Ectodermal cell (in vitro differentiated cells): ENCODE measurements around the gene SCGB3A1.

ENCODE experiments used
- H3K27ac ChIP-seq: 2 replicates; pipeline ENCODE4 v1.7.0; 2013; ENCODE audit warnings: mild to moderate bottlenecking, low read depth, low read length; ENCODE audit not compliant: insufficient read depth, poor library complexity, severe bottlenecking
- H3K27me3 ChIP-seq: 2 replicates; pipeline ENCODE4 v1.7.0; 2013; ENCODE audit warnings: mild to moderate bottlenecking, low read length; ENCODE audit not compliant: insufficient read depth, control insufficient read depth, poor library complexity, severe bottlenecking
- H3K36me3 ChIP-seq: one replicate; pipeline ENCODE4 v1.7.0; 2013; ENCODE audit warnings: low read length; ENCODE audit not compliant: control insufficient read depth, insufficient read depth
- H3K4me1 ChIP-seq: one replicate; pipeline ENCODE4 v1.7.0; 2013; ENCODE audit warnings: low read length; ENCODE audit not compliant: control insufficient read depth, insufficient read depth
- H3K4me3 ChIP-seq: 2 replicates; pipeline ENCODE4 v1.7.0; 2013; ENCODE audit warnings: low read depth, low read length, control low read depth; ENCODE audit not compliant: insufficient read depth
- H3K9me3 ChIP-seq: 2 replicates; pipeline ENCODE4 v1.7.0; 2013; ENCODE audit warnings: mild to moderate bottlenecking, low read length, moderate library complexity; ENCODE audit not compliant: control insufficient read depth
- WGBS, 2 experiments: methylation state at CpG; one replicate each; pipeline ENCODE4 v1.1.7; 2013; ENCODE audit warnings: missing lambda C conversion rate in 2 of 2; 5-methylcytosine and 5-hydroxymethylcytosine counted together

SCGB3A1 gene

GRCh38 chr5:180598316-180598701 is 7.0 kb upstream of the SCGB3A1 start:
- H3K9me3 ChIP-seq: no peaks in the 10 kb centered on the region
- H3K27ac ChIP-seq: no peak overlapping the region
- no peak overlapping the region for H3K4me3 ChIP-seq
- no peaks in the 10 kb centered on the region for H3K4me1 ChIP-seq
- peaks cover 4% of the 10 kb centered on the region for H3K27me3 ChIP-seq
- H3K36me3 ChIP-seq: no peaks in the 10 kb centered on the region
- WGBS, 2 experiments: 89 to 91% methylated on average over 9 of the region's 9 CpGs

- no peak overlapping the region for H3K4me3 ChIP-seq
- no peaks in the 10 kb centered on the region for H3K36me3 ChIP-seq
These were observed 5.5 kb upstream of the SCGB3A1 start for GRCh38 chr5:180596668-180597231.

DNA sequence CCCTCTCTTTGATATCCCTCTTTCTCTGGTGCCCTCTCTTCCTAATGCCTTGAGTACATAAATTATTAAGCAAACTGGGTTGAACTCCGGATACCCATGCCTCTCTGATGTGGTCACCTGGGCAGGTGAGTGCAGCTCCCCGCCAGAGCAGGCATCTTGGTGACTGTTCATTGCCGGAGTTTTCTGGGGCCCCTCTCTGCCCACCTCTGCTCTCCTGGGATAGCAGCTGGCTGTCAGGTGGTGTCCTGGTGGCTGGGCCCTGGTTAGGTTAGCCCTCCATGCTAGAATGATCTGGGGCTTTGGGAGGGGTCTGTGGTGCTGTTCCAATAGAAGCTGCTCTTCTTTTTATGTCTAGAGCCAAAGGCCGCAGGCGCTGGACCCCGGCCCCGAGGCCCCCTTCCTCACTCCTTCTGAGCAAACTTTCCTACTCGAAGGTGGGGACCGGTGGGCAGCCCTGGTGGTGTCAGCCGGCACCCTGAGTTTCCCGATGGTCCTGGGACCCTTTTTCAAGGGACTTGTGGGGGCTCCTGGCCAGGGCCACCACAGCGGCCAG is 4.9 kb upstream of the SCGB3A1 start:
- no peaks in the 10 kb centered on the region for H3K9me3 ChIP-seq
- peaks cover 25% of the 10 kb centered on the region for H3K27me3 ChIP-seq
- WGBS, 2 experiments: 94 to 95% methylated on average over 12 of the region's 12 CpGs
- no peak overlapping the region for H3K27ac ChIP-seq
- H3K36me3 ChIP-seq: no peaks in the 10 kb centered on the region
- H3K4me1 ChIP-seq: peaks cover 5% of the 10 kb centered on the region
- H3K4me3 ChIP-seq: no peak overlapping the region

More at GRCh38 chr5:180596668-180597231, 5.5 kb upstream of the SCGB3A1 start:
- no peak overlapping the region for H3K27ac ChIP-seq
- H3K4me1 ChIP-seq: no peaks in the 10 kb centered on the region
- no peaks in the 10 kb centered on the region for H3K9me3 ChIP-seq
- peaks cover 20% of the 10 kb centered on the region for H3K27me3 ChIP-seq
- 90 to 91% methylated on average over 24 of the region's 24 CpGs for WGBS, 2 experiments

- Histone ChIP-seq H3K4me1 (peaks cover 7% of the 10 kb centered on the region), H3K27ac (no peak overlapping the region), H3K27me3 (peaks cover 32% of the 10 kb centered on the region), H3K9me3 (no peaks in the 10 kb centered on the region), H3K36me3 (no peaks in the 10 kb centered on the region), H3K4me3 (no peak overlapping the region)
- WGBS, 2 experiments: 92 to 95% methylated on average over 25 of the region's 25 CpGs
These were observed 4.2 kb upstream of the SCGB3A1 start for GRCh38 chr5:180595381-180596114.

DNA sequence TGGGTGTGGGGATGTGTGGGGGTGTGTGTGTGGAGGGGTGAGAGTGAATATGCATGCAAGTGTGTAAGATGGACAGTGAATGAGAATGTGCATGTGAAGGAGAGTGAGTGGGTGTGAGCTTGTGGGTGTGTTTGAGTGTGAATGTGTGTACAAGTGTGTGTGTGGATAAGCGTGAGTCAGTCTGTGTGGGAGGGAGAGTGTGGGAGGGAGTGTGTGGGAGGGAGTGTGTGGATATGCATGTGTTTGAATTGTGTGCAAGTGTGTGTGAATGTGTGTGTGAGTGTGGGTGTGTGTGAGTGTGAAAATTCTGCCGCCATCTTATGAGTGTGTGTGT is 3.7 kb upstream of the SCGB3A1 start:
- no peaks in the 10 kb centered on the region for H3K36me3 ChIP-seq
- H3K9me3 ChIP-seq: no peaks in the 10 kb centered on the region
- no peak overlapping the region for H3K27ac ChIP-seq
- WGBS, 2 experiments: 91 to 94% methylated on average over 2 of the region's 2 CpGs
- H3K4me3 ChIP-seq: no peak overlapping the region
- H3K4me1 ChIP-seq: peaks cover 12% of the 10 kb centered on the region
- peaks cover 37% of the 10 kb centered on the region for H3K27me3 ChIP-seq

GRCh38 chr5:180594311-180595045 is 3.2 kb upstream of the SCGB3A1 start:
- H3K27ac ChIP-seq: no peak overlapping the region
- no peaks in the 10 kb centered on the region for H3K9me3 ChIP-seq
- H3K27me3 ChIP-seq: peaks cover 42% of the 10 kb centered on the region
- H3K4me3 ChIP-seq: no peak overlapping the region
- no peaks in the 10 kb centered on the region for H3K36me3 ChIP-seq
- 93% methylated on average over 17 of the region's 17 CpGs for WGBS, 2 experiments
- peaks cover 15% of the 10 kb centered on the region for H3K4me1 ChIP-seq

- Histone ChIP-seq H3K4me1 (peaks cover 15% of the 10 kb centered on the region), H3K9me3 (no peaks in the 10 kb centered on the region), H3K4me3 (no peak overlapping the region), H3K27ac (no peak overlapping the region), H3K27me3 (peaks cover 51% of the 10 kb centered on the region), H3K36me3 (no peaks in the 10 kb centered on the region)
- WGBS, 2 experiments: 94% methylated on average over 19 of the region's 19 CpGs
These were observed 2.3 kb upstream of the SCGB3A1 start for GRCh38 chr5:180593446-180594206.

- H3K9me3 ChIP-seq: no peaks in the 10 kb centered on the region
- 70 to 75% methylated on average over 10 of the region's 10 CpGs for WGBS, 2 experiments
- H3K36me3 ChIP-seq: no peaks in the 10 kb centered on the region
- H3K27ac ChIP-seq: no peak overlapping the region
- peaks cover 60% of the 10 kb centered on the region for H3K27me3 ChIP-seq
- H3K4me1 ChIP-seq: peaks cover 15% of the 10 kb centered on the region
- peak overlapping the region; percentile 35 for H3K4me3 ChIP-seq
These were observed 877 bp upstream of the SCGB3A1 start for GRCh38 chr5:180592176-180592575.

DNA sequence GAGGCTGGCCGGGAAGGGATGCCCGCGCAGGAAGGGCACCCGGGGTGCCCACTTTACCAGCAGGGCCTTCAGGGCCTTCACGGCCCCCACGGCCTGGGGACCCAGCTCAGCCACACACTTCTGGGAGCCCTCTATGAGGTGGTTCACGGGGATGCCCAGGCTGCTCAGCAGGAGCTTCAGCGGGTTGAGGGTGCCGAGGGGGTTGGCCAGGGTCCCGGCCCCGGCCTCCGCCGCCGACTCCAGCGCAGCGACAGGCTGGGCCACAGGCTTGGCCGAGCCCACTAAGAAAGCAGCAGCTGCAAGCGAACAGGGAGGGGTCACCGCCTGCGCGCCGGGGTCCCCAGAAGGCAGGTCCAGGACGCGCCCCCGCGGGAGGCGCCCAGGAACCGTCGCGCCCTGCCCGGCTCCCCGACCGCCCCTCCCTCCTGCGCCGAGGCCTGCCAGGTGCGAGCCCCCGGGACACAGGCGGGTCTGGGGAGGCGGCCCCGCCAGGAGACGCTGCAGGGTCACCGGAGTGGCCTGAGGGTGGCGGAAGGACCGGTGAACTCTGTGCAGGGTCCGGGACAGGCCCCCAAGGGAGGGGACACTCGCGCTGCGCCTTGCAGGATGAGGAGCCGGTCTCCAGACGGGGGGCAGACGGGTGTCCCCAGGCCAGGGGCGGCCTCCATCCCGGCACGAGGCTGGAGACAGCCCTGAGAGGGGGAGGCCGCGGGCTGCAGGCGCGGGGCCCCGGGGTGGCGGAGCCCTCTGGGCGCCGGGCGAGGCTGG is 572 bp downstream of the SCGB3A1 start:
- H3K27ac ChIP-seq: no peak overlapping the region
- H3K9me3 ChIP-seq: no peaks in the 10 kb centered on the region
- WGBS, 2 experiments: 5 to 6% methylated on average over 63 of the region's 63 CpGs
- peaks cover 60% of the 10 kb centered on the region for H3K27me3 ChIP-seq
- H3K4me1 ChIP-seq: peaks cover 15% of the 10 kb centered on the region
- H3K4me3 ChIP-seq: peak overlapping the region; percentile 35
- H3K36me3 ChIP-seq: no peaks in the 10 kb centered on the region
